ENCODE results near the gene DCD.
A peak's percentile ranks its signal among the peaks of the same experiment; 100 is the strongest.

- peak; percentile 89 for TF ChIP-seq CTCF (conservative IDR thresholded peaks at IDR 0.05)
- no peak for TF ChIP-seq ZFX (IDR thresholded peaks at IDR 0.05)
These were observed 10.4 kb upstream of the DCD start for GRCh38 chr12:54658306-54659264.
